Right atrium auricular region (tissue), 2 donors: ENCODE data around the gene TPRG1. TPM values are rescaled to one million over a fixed set of nuclear protein-coding genes. Genes with fewer than 3 reads are reported as not detected.

Experiments used
- DNase-seq: peaks from one replicate; pipeline ENCODE4 v3.0.0-alpha.2; 2019; ENCODE audit warnings: low spot score
- H3K27ac ChIP-seq, 2 donors: fragments of 200-600 bp; sonication (generic); 1 replicate in 1 of 2; 2 replicates in 1 of 2; pipeline ENCODE4 v1.5.1; 2016 to 2019
- H3K27me3 ChIP-seq, 2 donors: fragments of 200-600 bp; sonication (generic); one replicate each; pipeline versions ENCODE4 v1.5.1 to v1.6.0; 2017 to 2019
- H3K36me3 ChIP-seq: fragments of 200-600 bp; sonication (generic); one replicate; pipeline ENCODE4 v1.5.1; 2016
- H3K4me1 ChIP-seq, 2 donors: fragments of 200-600 bp; sonication (generic); one replicate each; pipeline versions ENCODE4 v1.5.1 to v1.6.0; 2017 to 2019
- H3K4me3 ChIP-seq, 2 donors: fragments of 200-600 bp; sonication (generic); 1 replicate in 1 of 2; 2 replicates in 1 of 2; pipeline ENCODE4 v1.5.1; 2017 to 2019; ENCODE audit warnings: mild to moderate bottlenecking in 1 of 2, moderate library complexity in 1 of 2
- H3K9me3 ChIP-seq, 2 donors: fragments of 200-600 bp; sonication (generic); one replicate each; pipeline ENCODE4 v1.5.1; 2019
- total RNA-seq, 2 donors: library from RNA; depleted of rRNA; stranded (reverse); fragments of >200 nt; gene quantifications; one replicate each; pipeline ENCODE4 v1.1.0, GENCODE V29; 2016
- TF ChIP-seq, protein P1 (sequence below), 2 donors: fragments of 200-600 bp; sonication (generic); IDR thresholded peaks; one replicate each; pipeline ENCODE4 v1.5.1; 2019; ENCODE audit warnings: antibody characterized with exemption in 2 of 2

Gene TPRG1
- total RNA-seq, 2 donors from 2014 or later: 0.41 to 2.1 TPM

DNA sequence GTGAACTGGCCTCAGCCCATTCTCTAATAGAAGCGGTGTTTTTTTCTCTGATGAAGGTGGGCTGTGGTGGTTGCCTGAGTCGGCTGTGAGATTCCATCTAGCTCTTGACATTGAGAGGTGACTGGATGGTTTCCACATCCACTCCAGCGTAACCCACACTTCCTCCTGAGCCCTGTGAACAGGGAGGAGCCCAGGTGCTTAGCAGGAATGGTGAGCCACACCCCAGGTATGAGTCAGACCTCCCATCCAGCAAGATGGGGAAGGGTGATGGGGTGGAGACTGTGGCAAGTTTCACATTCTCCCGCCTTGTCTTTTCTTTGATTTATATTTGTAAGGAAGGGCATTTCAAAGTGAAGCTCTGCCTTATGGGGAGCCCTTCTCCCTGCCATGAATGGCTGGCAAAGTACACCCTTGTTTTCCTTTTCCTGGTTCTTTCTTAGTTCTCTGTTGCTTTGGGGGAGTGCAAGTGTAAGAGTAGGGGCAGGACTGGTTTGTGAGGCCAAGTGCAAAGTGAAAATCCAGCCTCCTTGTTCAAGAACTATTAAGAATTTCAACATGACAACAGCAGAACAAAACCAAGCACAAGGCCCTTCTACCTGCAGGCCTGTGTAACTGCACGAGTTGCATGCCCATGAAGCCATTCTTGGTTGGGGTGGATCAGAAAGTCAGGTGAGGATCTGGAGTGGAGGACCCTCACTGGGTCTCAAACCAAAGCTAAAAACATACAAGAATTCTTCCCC, 4.6 kb upstream of the TPRG1 start:
- DNase-seq: no peak
- TF ChIP-seq, protein P1, sequence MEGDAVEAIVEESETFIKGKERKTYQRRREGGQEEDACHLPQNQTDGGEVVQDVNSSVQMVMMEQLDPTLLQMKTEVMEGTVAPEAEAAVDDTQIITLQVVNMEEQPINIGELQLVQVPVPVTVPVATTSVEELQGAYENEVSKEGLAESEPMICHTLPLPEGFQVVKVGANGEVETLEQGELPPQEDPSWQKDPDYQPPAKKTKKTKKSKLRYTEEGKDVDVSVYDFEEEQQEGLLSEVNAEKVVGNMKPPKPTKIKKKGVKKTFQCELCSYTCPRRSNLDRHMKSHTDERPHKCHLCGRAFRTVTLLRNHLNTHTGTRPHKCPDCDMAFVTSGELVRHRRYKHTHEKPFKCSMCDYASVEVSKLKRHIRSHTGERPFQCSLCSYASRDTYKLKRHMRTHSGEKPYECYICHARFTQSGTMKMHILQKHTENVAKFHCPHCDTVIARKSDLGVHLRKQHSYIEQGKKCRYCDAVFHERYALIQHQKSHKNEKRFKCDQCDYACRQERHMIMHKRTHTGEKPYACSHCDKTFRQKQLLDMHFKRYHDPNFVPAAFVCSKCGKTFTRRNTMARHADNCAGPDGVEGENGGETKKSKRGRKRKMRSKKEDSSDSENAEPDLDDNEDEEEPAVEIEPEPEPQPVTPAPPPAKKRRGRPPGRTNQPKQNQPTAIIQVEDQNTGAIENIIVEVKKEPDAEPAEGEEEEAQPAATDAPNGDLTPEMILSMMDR (IDR thresholded peaks at IDR 0.05): no peak
- Histone ChIP-seq H3K9me3 (no peaks in the 10 kb centered on the region), H3K4me3 (no peak overlapping the region), H3K27ac (no peak overlapping the region), H3K27me3 (no peaks in the 10 kb centered on the region), H3K4me1 (no peaks in the 10 kb centered on the region), H3K36me3 (no peaks in the 10 kb centered on the region)

DNA sequence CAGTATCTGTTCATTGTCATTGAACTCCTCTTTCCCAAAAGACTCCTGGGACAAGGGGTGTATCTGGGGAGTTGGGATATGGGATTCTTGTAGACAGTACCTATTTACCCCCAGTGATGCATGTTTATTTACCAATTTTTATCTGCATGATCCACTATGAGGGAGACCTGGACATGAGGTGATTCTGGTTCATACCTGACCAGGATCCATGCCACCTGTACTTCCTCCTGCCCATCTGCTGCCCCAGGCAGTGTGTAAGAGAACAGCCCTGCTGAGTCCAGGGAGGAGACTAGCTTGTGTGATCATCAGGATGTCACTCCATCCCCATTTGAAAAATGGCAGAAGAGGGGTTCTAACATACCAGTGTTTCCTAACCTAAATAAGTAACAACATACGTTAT, 3.1 kb upstream of the TPRG1 start:
- DNase-seq: no peak
- Histone ChIP-seq H3K27ac (no peak overlapping the region), H3K36me3 (no peaks in the 10 kb centered on the region), H3K27me3 (no peaks in the 10 kb centered on the region), H3K4me1 (no peaks in the 10 kb centered on the region), H3K9me3 (no peaks in the 10 kb centered on the region), H3K4me3 (no peak overlapping the region)
- TF ChIP-seq, protein P1 (IDR thresholded peaks at IDR 0.05): no peak

DNA sequence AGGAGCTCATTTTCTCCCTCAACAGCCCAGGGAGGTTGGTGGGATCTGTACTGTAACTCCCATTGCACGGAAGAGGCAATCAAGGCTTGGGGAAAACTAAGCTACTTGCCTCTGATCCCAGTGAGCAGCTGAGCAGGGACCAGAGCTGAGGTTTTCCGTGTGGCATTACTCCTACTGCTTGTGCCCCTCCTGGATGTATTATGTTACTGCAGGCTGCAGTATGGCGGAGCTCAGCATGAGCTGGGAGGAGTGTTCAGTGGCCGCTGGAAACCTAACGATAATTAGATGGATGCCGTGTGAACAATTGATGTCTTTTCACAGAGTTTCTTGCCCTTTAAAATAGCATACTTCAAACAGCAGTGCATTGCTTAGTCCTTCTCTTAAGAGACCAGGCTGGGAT, 2.0 kb upstream of the TPRG1 start:
- Histone ChIP-seq H3K4me1 (no peaks in the 10 kb centered on the region), H3K27ac (no peak overlapping the region), H3K36me3 (no peaks in the 10 kb centered on the region), H3K4me3 (no peak overlapping the region), H3K9me3 (no peaks in the 10 kb centered on the region), H3K27me3 (no peaks in the 10 kb centered on the region)
- TF ChIP-seq, protein P1 (IDR thresholded peaks at IDR 0.05): no peak
- DNase-seq: no peak

DNA sequence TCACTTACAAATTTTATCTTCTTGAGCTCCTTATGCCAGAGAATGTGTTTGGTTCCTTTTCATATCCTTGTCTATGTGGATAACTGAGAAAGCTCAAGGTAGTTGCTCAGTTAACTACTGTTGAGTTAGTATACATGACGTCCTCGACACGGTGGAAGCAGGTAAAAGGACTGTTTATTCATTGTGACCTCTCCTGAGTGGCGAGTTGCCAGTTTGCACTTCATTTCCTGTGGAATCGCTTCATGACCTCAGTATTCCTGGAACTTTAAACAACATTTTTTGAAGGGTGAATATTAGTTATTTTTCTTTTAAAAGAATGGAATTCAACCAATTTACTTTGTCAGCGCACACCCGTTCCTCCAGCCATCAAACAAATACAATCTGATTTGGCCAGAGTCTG, 1.2 kb upstream of the TPRG1 start:
- H3K4me1 ChIP-seq: no peaks in the 10 kb centered on the region
- TF ChIP-seq, protein P1 (IDR thresholded peaks at IDR 0.05): no peak
- DNase-seq: no peak
- H3K36me3 ChIP-seq: no peaks in the 10 kb centered on the region
- H3K9me3 ChIP-seq: no peaks in the 10 kb centered on the region
- no peaks in the 10 kb centered on the region for H3K27me3 ChIP-seq
- H3K4me3 ChIP-seq: no peak overlapping the region
- H3K27ac ChIP-seq: no peak overlapping the region

DNA sequence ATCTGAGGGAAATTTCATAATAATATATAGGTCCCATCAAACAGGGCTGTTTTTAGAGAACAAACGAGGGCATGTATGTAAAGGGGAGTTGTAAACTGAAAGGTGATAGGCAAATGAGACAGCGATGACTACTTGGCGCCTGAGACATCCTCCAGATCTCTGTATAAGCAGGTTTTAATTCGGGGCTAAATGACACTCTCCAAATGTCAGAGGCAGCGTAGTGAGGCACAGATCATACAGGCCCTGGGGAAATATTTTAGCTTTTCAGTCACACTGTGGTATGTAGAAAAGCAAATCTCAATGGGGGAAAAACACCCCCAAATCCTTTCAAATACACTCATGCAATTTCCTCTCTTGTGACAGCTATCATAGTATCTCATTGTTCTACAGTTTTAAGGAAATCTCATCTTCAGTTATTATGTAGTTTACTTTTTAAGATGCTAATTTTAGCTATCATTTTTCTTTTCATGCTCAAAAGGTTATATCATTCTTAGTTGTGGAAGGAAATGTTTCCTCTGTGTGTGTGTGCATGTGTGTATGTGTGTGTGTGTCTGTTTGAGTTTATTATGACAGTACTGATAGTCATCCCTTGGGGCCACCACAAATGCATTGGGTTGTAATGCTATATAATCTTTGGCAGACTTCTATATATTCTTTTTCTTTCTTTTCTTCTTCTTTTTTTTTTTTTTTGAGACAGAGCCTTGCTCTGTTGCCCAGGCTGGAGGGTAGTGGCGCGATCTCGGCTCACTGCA, 1.1 kb downstream of the TPRG1 start:
- DNase-seq: no peak
- Histone ChIP-seq H3K36me3 (no peaks in the 10 kb centered on the region), H3K4me1 (no peaks in the 10 kb centered on the region), H3K4me3 (no peak overlapping the region), H3K27ac (no peak overlapping the region), H3K27me3 (no peaks in the 10 kb centered on the region), H3K9me3 (no peaks in the 10 kb centered on the region)
- TF ChIP-seq, protein P1 (IDR thresholded peaks at IDR 0.05): no peak
